Kidney capillary endothelial cell (primary cell): ENCODE measurements around the gene ROR2.
A peak's percentile ranks its signal among the peaks of the same experiment; 100 is the strongest.

ENCODE experiments used
- DNase-seq: peaks from one replicate; pipeline ENCODE4 v3.0.0-alpha.2; 2018; ENCODE audit warnings: low spot score

ROR2 gene

GRCh38 chr9:91900055-91900796 is 49.8 kb downstream of the ROR2 start:
- DNase-seq: no peak

GRCh38 chr9:91899594-91899993 is 50.4 kb downstream of the ROR2 start:
- DNase-seq: no peak

- no peak for DNase-seq
Observed at GRCh38 chr9:91899219-91899563, 50.8 kb downstream of the ROR2 start.

GRCh38 chr9:91898451-91899218 is 51.4 kb downstream of the ROR2 start:
- DNase-seq: peak; percentile 45

GRCh38 chr9:91897201-91897600 is 52.8 kb downstream of the ROR2 start:
- DNase-seq: no peak

- DNase-seq: no peak
Observed at GRCh38 chr9:91896513-91897121, 53.4 kb downstream of the ROR2 start.

GRCh38 chr9:91896097-91896496 is 53.9 kb downstream of the ROR2 start:
- no peak for DNase-seq

- DNase-seq: no peak
Observed at GRCh38 chr9:91894536-91894935, 55.5 kb downstream of the ROR2 start.

GRCh38 chr9:91894023-91894422 is 56.0 kb downstream of the ROR2 start:
- no peak for DNase-seq

GRCh38 chr9:91891915-91892314 is 58.1 kb downstream of the ROR2 start:
- no peak for DNase-seq

GRCh38 chr9:91890662-91891061 is 59.4 kb downstream of the ROR2 start:
- DNase-seq: no peak

GRCh38 chr9:91889161-91889911 is 60.7 kb downstream of the ROR2 start:
- no peak for DNase-seq

GRCh38 chr9:91886414-91887076 is 63.5 kb downstream of the ROR2 start:
- DNase-seq: no peak

- no peak for DNase-seq
Observed at GRCh38 chr9:91885746-91886413, 64.1 kb downstream of the ROR2 start.

GRCh38 chr9:91884696-91885687 is 65.0 kb downstream of the ROR2 start:
- no peak for DNase-seq

- no peak for DNase-seq
Observed at GRCh38 chr9:91884153-91884552, 65.9 kb downstream of the ROR2 start.

- no peak for DNase-seq
Observed at GRCh38 chr9:91883503-91883902, 66.5 kb downstream of the ROR2 start.

GRCh38 chr9:91882627-91883026 is 67.4 kb downstream of the ROR2 start:
- no peak for DNase-seq

- DNase-seq: no peak
Observed at GRCh38 chr9:91880378-91880972, 69.6 kb downstream of the ROR2 start.

GRCh38 chr9:91879231-91879630 is 70.8 kb downstream of the ROR2 start:
- DNase-seq: no peak
